H1 (cell line): Measurements from ENCODE around the gene HOXB5. TPM values are rescaled to one million over a fixed set of nuclear protein-coding genes. Genes with fewer than 3 reads are reported as not detected.

Experiments
- CTCF ChIA-PET: fragments of 300-600 bp; sonication (Branson Sonifier 250); formaldehyde crosslinking; loops from one replicate; lab custom pipeline; 2021; ENCODE audit not compliant: partially characterized antibody; lab: Charles Lee
- POLR2A ChIA-PET: fragments of 300-600 bp; sonication (Branson Sonifier 250); formaldehyde crosslinking; loops from one replicate; lab custom pipeline; 2021; ENCODE audit warnings: inconsistent platforms; ENCODE audit not compliant: partially characterized antibody; lab: Charles Lee
- DNase-seq, 2 experiments: peaks; one replicate each; pipeline versions ENCODE4 v3.0.0 to v3.0.0-alpha.2; 2010 to 2022; ENCODE audit warnings: low spot score in 2 of 2, low read depth in 1 of 2, mixed read lengths in 1 of 2
- FAIRE-seq: peaks from 2 replicates; lab custom pipeline; 2011; peaks lifted over from hg19 to GRCh38; lab: Jason Lieb, UNC
- H2AFZ ChIP-seq: 2 replicates; pipeline ENCODE4 v1.8.1; 2012; ENCODE audit warnings: low read length, inconsistent platforms
- H2AK5ac ChIP-seq: 2 replicates; pipeline ENCODE4 v1.6.1; 2013; ENCODE audit warnings: low read depth, low read length
- H2BK120ac ChIP-seq: replicated peaks from 2 replicates; pipeline ENCODE3; 2013; ENCODE audit warnings: low read depth, low read length, inconsistent platforms
- H2BK12ac ChIP-seq: 2 replicates; pipeline ENCODE4 v1.6.1; 2013; ENCODE audit warnings: low read depth, low read length
- H2BK15ac ChIP-seq: 2 replicates; pipeline ENCODE4 v1.6.1; 2013; ENCODE audit warnings: low read length
- H2BK20ac ChIP-seq: 2 replicates; pipeline ENCODE4 v1.6.1; 2013; ENCODE audit warnings: low read length
- H2BK5ac ChIP-seq: 2 replicates; pipeline ENCODE4 v1.6.1; 2013; ENCODE audit warnings: low read depth, low read length
- H3K14ac ChIP-seq: 2 replicates; pipeline ENCODE4 v1.6.1; 2013; ENCODE audit warnings: inconsistent platforms; ENCODE audit not compliant: insufficient read length
- H3K18ac ChIP-seq: 2 replicates; pipeline ENCODE4 v1.6.1; 2013; ENCODE audit warnings: low read length; ENCODE audit errors: extremely low read depth
- H3K23ac ChIP-seq: 2 replicates; pipeline ENCODE4 v1.6.1; 2013; ENCODE audit warnings: inconsistent platforms; ENCODE audit not compliant: insufficient read length
- H3K23me2 ChIP-seq: 2 replicates; pipeline ENCODE4 v1.6.1; 2013; ENCODE audit warnings: low read depth, low read length
- H3K27ac ChIP-seq: 2 replicates; pipeline ENCODE4 v1.6.1; 2011; ENCODE audit warnings: low read depth, low read length, inconsistent platforms
- H3K27me3 ChIP-seq, 4 experiments: replicated peaks in 1 of 4; 1 replicate in 1 of 4; 2 replicates in 3 of 4; pipeline versions ENCODE4 v1.6.1 to v1.8.1; 2011 to 2013; ENCODE audit warnings: low read length in 3 of 4, mild to moderate bottlenecking in 3 of 4, inconsistent platforms in 2 of 4, mixed read lengths in 2 of 4, moderate library complexity in 1 of 4; ENCODE audit not compliant: control insufficient read depth in 3 of 4, insufficient read depth in 3 of 4; ENCODE audit errors: extremely low read depth in 1 of 4
- H3K36me3 ChIP-seq, 4 experiments: 2 replicates each; pipeline versions ENCODE4 v1.6.1 to v1.8.1; 2011 to 2013; ENCODE audit warnings: mild to moderate bottlenecking in 4 of 4, low read length in 3 of 4, moderate library complexity in 2 of 4, control low read depth in 1 of 4, inconsistent platforms in 1 of 4; ENCODE audit not compliant: insufficient read depth in 4 of 4, control insufficient read depth in 2 of 4
- H3K4ac ChIP-seq: replicated peaks from 2 replicates; pipeline ENCODE3; 2013; ENCODE audit warnings: low read length, low read depth, mixed read lengths, inconsistent platforms; ENCODE audit not compliant: insufficient read length
- H3K4me1 ChIP-seq, 4 experiments: replicated peaks in 1 of 4; 1 replicate in 1 of 4; 2 replicates in 3 of 4; pipeline versions ENCODE4 v1.6.1 to v1.8.1; 2011 to 2013; ENCODE audit warnings: low read length in 3 of 4, inconsistent platforms in 2 of 4, mixed read lengths in 1 of 4; ENCODE audit not compliant: insufficient read depth in 4 of 4, control insufficient read depth in 3 of 4
- H3K4me2 ChIP-seq, 2 experiments: 2 replicates each; pipeline versions ENCODE4 v1.6.1 to v1.8.1; 2011 to 2013; ENCODE audit warnings: low read depth in 2 of 2, low read length in 2 of 2, control low read depth in 1 of 2, inconsistent platforms in 1 of 2, mild to moderate bottlenecking in 1 of 2; ENCODE audit not compliant: insufficient read depth in 1 of 2
- H3K4me3 ChIP-seq, 4 experiments: fragments of 200-600, 300-600 bp in 1 of 4; sonication (generic), shearing (Covaris generic), sonication (Bioruptor Twin) in 1 of 4; 2 replicates each; pipeline versions ENCODE4 v1.5.1 to v1.8.1; 2011 to 2016; ENCODE audit warnings: low read length in 4 of 4, low read depth in 3 of 4, control low read depth in 2 of 4, inconsistent platforms in 2 of 4, mild to moderate bottlenecking in 2 of 4, mixed read lengths in 1 of 4, moderate library complexity in 1 of 4; ENCODE audit not compliant: insufficient read depth in 2 of 4; ENCODE audit errors: extremely low read depth in 1 of 4
- H3K56ac ChIP-seq: replicated peaks from 2 replicates; pipeline ENCODE3; 2013; ENCODE audit warnings: low read depth, mild to moderate bottlenecking, mixed read lengths, low read length, inconsistent platforms; ENCODE audit not compliant: insufficient read length
- H3K79me1 ChIP-seq: 2 replicates; pipeline ENCODE4 v1.6.1; 2013; ENCODE audit warnings: low read depth, low read length, control low read depth
- H3K79me2 ChIP-seq, 2 experiments: 2 replicates each; pipeline versions ENCODE4 v1.6.1 to v1.8.1; 2012 to 2013; ENCODE audit warnings: low read length in 2 of 2, mild to moderate bottlenecking in 2 of 2, inconsistent platforms in 1 of 2; ENCODE audit not compliant: insufficient read depth in 2 of 2, control insufficient read depth in 1 of 2
- H3K9ac ChIP-seq, 4 experiments: replicated peaks in 1 of 4; 1 replicate in 1 of 4; 2 replicates in 3 of 4; pipeline versions ENCODE4 v1.6.1 to v1.8.1; 2011 to 2013; ENCODE audit warnings: low read depth in 3 of 4, low read length in 3 of 4, control low read depth in 2 of 4, mild to moderate bottlenecking in 2 of 4, moderate library complexity in 2 of 4, inconsistent platforms in 1 of 4; ENCODE audit errors: extremely low read depth in 1 of 4
- H3K9me3 ChIP-seq, 2 experiments: 2 replicates each; pipeline versions ENCODE4 v1.6.1 to v1.8.1; 2012 to 2013; ENCODE audit warnings: mild to moderate bottlenecking in 2 of 2, moderate library complexity in 2 of 2, control low read depth in 1 of 2, inconsistent platforms in 1 of 2, low read depth in 1 of 2, low read length in 1 of 2, mixed read lengths in 1 of 2; ENCODE audit not compliant: insufficient read depth in 2 of 2
- H4K20me1 ChIP-seq, 2 experiments: replicated peaks in 1 of 2; 2 replicates each; pipeline versions ENCODE3 to v1.8.1; 2011 to 2013; ENCODE audit warnings: inconsistent platforms in 2 of 2, low read length in 2 of 2, mild to moderate bottlenecking in 1 of 2; ENCODE audit not compliant: insufficient read depth in 2 of 2, control insufficient read depth in 1 of 2
- H4K5ac ChIP-seq: 2 replicates; pipeline ENCODE4 v1.6.1; 2013; ENCODE audit warnings: low read length, low read depth, mixed read lengths, inconsistent platforms; ENCODE audit not compliant: insufficient read length
- H4K8ac ChIP-seq: 2 replicates; pipeline ENCODE4 v1.8.0; 2013; ENCODE audit warnings: mild to moderate bottlenecking, moderate library complexity, low read length, inconsistent platforms; ENCODE audit not compliant: insufficient read depth; ENCODE audit errors: extremely low read depth
- H4K91ac ChIP-seq: replicated peaks from 2 replicates; pipeline ENCODE3; 2013; ENCODE audit warnings: low read length, mixed read lengths, inconsistent platforms; ENCODE audit not compliant: insufficient read length
- CBX8 ChIP-seq: fragments of 300-800, 300-1000 bp; sonication (generic); IDR thresholded peaks from 2 replicates; pipeline ENCODE4 v1.7.1; 2016; ENCODE audit warnings: low read depth, low read length, borderline replicate concordance
- EGR1 ChIP-seq: IDR thresholded peaks from 2 replicates; pipeline ENCODE4 v1.6.1; 2011; ENCODE audit warnings: low read depth, low read length, borderline replicate concordance
- EZH2 ChIP-seq: fragments of 200-600 bp; sonication (generic); IDR thresholded peaks from 2 replicates; pipeline ENCODE4 v1.7.1; 2012; ENCODE audit warnings: low read depth, mild to moderate bottlenecking, moderate library complexity, low read length, inconsistent platforms; ENCODE audit not compliant: severe bottlenecking
- GTF2F1 ChIP-seq: IDR thresholded peaks from 2 replicates; pipeline ENCODE4 v1.6.1; 2012; ENCODE audit warnings: low read depth, low read length, improper control_type of control experiment, borderline replicate concordance
- JUN ChIP-seq: IDR thresholded peaks from 2 replicates; pipeline ENCODE4 v1.6.1; 2011; ENCODE audit warnings: low read depth, mild to moderate bottlenecking, improper control_type of control experiment, low read length
- POLR2AphosphoS5 ChIP-seq: IDR thresholded peaks from 2 replicates; pipeline ENCODE4 v1.6.1; 2011; ENCODE audit warnings: low read depth, low read length
- RFX5 ChIP-seq: IDR thresholded peaks from 2 replicates; pipeline ENCODE4 v1.6.1; 2011; ENCODE audit warnings: low read depth, low read length, improper control_type of control experiment, borderline replicate concordance
- SIRT6 ChIP-seq: IDR thresholded peaks from one replicate; pipeline ENCODE4 v1.7.1; 2012; ENCODE audit warnings: low read length, inconsistent platforms
- SP4 ChIP-seq: IDR thresholded peaks from 2 replicates; pipeline ENCODE4 v1.6.1; 2012; ENCODE audit warnings: low read length, inconsistent platforms
- SRF ChIP-seq: IDR thresholded peaks from 2 replicates; pipeline ENCODE4 v1.6.1; 2011; ENCODE audit warnings: mild to moderate bottlenecking, low read depth, low read length, moderate library complexity
- TAF1 ChIP-seq: IDR thresholded peaks from 2 replicates; pipeline ENCODE4 v1.6.1; 2011; ENCODE audit warnings: mild to moderate bottlenecking, low read depth, low read length
- TAF7 ChIP-seq: optimal IDR thresholded peaks from 2 replicates; pipeline ENCODE3; 2011; ENCODE audit warnings: low read depth, mild to moderate bottlenecking, inconsistent platforms, low read length, moderate library complexity, borderline replicate concordance
- TBP ChIP-seq: IDR thresholded peaks from 2 replicates; pipeline ENCODE4 v1.6.1; 2011; ENCODE audit warnings: low read depth, low read length, improper control_type of control experiment
- whole genome bisulfite sequencing, 2 experiments: shearing (Covaris generic) in 1 of 2; methylation state at CpG; one replicate each; pipeline versions ENCODE4 v1.1.6 to v1.1.7; 2013 to 2015; ENCODE audit warnings: low lambda C conversion rate in 2 of 2, mixed read lengths in 2 of 2, inconsistent platforms in 1 of 2, low coverage in 1 of 2, missing lambda C conversion rate in 1 of 2; ENCODE audit not compliant: insufficient replicate concordance in 2 of 2, insufficient coverage in 1 of 2, insufficient read length in 1 of 2; ENCODE audit errors: extremely low coverage in 1 of 2, missing lambda C conversion rate in 1 of 2; 5-methylcytosine and 5-hydroxymethylcytosine counted together
- polyA plus RNA-seq, 7 experiments: library from polyadenylated mRNA; depleted of rRNA in 3 of 7; stranded (reverse) in 5 of 7; unstranded in 2 of 7; fragments of >200 nt in 5 of 7; fragments of 200-250 nt in 2 of 7; gene quantifications; 1 replicate in 5 of 7; 2 replicates in 1 of 7; 4 replicates in 1 of 7; pipeline versions ENCODE4 v1.2.1 to v1.2.3, GENCODE V29; 2011 to 2013; ENCODE audit warnings: missing spikeins in 2 of 7, mixed read lengths in 2 of 7
- total RNA-seq: library from RNA; stranded (reverse); fragmentation: NEBNext Ultra II Directional; extraction: Animal tissue kit (Norgen Biotek cat#: 25700); gene quantifications from 2 replicates; pipeline ENCODE4 v1.2.1, GENCODE V29; 2021

Gene HOXB5
- total and polyA plus RNA-seq, 2 of the 8 experiments (the other 6 are each of a cell fraction or from before 2014, with no cell fraction given) = not detected

DNA sequence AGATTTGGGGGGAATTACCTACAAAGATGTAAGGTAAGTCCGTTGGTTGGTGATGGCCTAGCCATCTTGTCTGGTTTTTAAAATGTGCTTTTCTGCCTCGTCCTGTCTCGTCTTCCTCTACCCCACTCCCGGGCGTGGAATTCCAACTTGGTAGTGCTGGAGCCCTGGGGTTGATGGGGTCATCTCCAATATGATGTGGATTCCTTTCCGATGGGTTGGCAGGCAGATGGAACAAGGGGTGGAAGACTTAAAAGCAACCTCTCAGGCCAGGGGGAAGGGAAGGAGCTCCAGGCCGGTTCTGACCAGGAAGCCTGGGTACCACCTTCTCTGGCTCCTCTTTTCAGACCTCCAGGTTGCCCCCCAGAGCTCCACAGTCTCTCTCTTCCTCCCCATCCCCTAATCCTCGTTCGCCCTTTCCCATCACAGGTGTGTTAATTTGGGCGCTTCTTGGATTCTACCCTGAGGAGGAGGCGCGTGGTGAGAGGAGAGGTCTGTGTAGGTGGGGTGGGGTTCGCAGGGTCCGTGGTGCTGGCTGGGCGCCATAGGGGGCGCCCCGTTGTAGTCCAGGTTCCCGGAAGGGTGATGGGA is 43.6 kb downstream of the HOXB5 start:
- Histone ChIP-seq H2BK15ac (0 out of 2 replicates have a peak overlapping the region, but pooled peaks have one; percentile 29), H3K9me3 (no peaks in the 10 kb centered on the region), H4K91ac (no peak overlapping the region), H3K27me3 (peaks cover 95 to 100% (median 98%) of the 10 kb centered on the region in 4 experiments), H2BK5ac (no peak overlapping the region), H3K4me2 (peak overlapping the region; percentile 20 to 40; a peak in 3 of 4 replicates), H4K5ac (no peak overlapping the region), H3K27ac (no peak overlapping the region), H3K79me2 (no peaks in the 10 kb centered on the region), H2BK12ac (0 out of 2 replicates have a peak overlapping the region, but pooled peaks have one; percentile 33), H4K20me1 (peaks cover 23 to 24% of the 10 kb centered on the region in 2 experiments), H3K18ac (no peak overlapping the region; the same call in 1 of the 2 replicates), H3K23me2 (no peaks in the 10 kb centered on the region; the same call in 1 of the 2 replicates), H3K23ac (no peak overlapping the region), H3K14ac (no peak overlapping the region), H2BK20ac (peak overlapping the region; percentile 13; the same call in 1 of the 2 replicates), H2AFZ (no peak overlapping the region), H2AK5ac (no peak overlapping the region), H3K9ac (no peak overlapping the region), H3K4ac (no peak overlapping the region), H4K8ac (no peak overlapping the region), H3K56ac (no peak overlapping the region), H3K36me3 (peaks cover 0 to 3% (median 0%) of the 10 kb centered on the region in 4 experiments; a peak in 1 of 8 replicates), H3K4me1 (peaks cover 7 to 29% (median 12%) of the 10 kb centered on the region in 4 experiments), H2BK120ac (no peak overlapping the region), H3K4me3 (0 out of 8 replicates have a peak overlapping the region, but pooled peaks of 1 of the 4 experiments have one; percentile 12), H3K79me1 (no peaks in the 10 kb centered on the region)
- FAIRE-seq (no peak), DNase-seq (no peak)
- 10% methylated on average over 16 of the region's 18 CpGs; no CpG with 5 or more reads in 1 of the 2 experiments for WGBS, 2 experiments
- CTCF ChIA-PET = interaction anchor here (0.6 to 6.6 kb wide), 20 partner anchors 8 to 161 kb away, joined by 3 to 53 read pairs (median 5); partner anchors contain the start of genes HOXB1, HOXB3 and HOXB5
- POLR2A ChIA-PET = no interaction called here
- no peak for TF ChIP-seq EGR1
- no peak for TF ChIP-seq SIRT6
- TF ChIP-seq POLR2AphosphoS5 = no peak
- TF ChIP-seq GTF2F1 = no peak
- TF ChIP-seq TAF1 = no peak
- no peak for TF ChIP-seq RFX5
- no peak for TF ChIP-seq EZH2
- no peak for TF ChIP-seq CBX8
- TF ChIP-seq TAF7 = peak; percentile 13
- no peak for TF ChIP-seq SP4
- TF ChIP-seq TBP = no peak
- TF ChIP-seq JUN = no peak
- no peak for TF ChIP-seq SRF
